Measurements from ENCODE around the gene SLC31A1. TPM values are rescaled to one million over a fixed set of nuclear protein-coding genes. Genes with fewer than 3 reads are reported as not detected.
A peak's percentile ranks its signal among the peaks of the same experiment; 100 is the strongest.

Gene SLC31A1
- total RNA-seq, 1 donor from 2014 or later, result 22.6 TPM

DNA sequence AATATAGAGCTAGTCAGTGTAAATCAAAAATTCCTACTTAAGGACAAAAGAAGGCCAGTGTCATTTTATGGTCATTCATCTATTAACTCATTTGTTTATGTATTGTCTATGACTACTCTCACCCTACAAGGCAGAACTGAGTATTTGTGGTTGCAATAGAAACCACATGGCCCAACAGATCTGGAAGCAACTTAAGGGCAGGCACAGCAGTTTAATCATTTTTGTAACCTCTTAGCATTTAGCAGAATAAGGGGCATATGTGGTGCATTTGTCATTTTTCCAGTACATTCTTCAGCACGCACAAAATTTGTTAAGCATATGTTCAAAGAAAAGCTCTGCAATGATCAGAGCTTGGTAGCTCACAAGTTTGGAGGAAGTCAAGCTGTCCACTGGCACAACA lies 1.4 kb upstream of the SLC31A1 start:
- TF ChIP-seq, protein P1, sequence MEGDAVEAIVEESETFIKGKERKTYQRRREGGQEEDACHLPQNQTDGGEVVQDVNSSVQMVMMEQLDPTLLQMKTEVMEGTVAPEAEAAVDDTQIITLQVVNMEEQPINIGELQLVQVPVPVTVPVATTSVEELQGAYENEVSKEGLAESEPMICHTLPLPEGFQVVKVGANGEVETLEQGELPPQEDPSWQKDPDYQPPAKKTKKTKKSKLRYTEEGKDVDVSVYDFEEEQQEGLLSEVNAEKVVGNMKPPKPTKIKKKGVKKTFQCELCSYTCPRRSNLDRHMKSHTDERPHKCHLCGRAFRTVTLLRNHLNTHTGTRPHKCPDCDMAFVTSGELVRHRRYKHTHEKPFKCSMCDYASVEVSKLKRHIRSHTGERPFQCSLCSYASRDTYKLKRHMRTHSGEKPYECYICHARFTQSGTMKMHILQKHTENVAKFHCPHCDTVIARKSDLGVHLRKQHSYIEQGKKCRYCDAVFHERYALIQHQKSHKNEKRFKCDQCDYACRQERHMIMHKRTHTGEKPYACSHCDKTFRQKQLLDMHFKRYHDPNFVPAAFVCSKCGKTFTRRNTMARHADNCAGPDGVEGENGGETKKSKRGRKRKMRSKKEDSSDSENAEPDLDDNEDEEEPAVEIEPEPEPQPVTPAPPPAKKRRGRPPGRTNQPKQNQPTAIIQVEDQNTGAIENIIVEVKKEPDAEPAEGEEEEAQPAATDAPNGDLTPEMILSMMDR (IDR thresholded peaks at IDR 0.05; ENCODE audit: unreplicated experiment), result no peak
- peak overlapping the region; percentile 99 for H3K4me3 Mint-ChIP-seq
- peaks cover 7% of the 10 kb centered on the region for H3K36me3 Mint-ChIP-seq
- no peaks in the 10 kb centered on the region for H3K27me3 Mint-ChIP-seq (ENCODE audit: low read depth)
- H3K27ac Mint-ChIP-seq, result peak overlapping the region; percentile 99
- H3K9me3 Mint-ChIP-seq, result no peaks in the 10 kb centered on the region
- DNase-seq (ENCODE audit: low spot score in 2 of 2, unreplicated experiment in 2 of 2), result no peak
- peaks cover 38% of the 10 kb centered on the region for H3K4me1 Mint-ChIP-seq

DNA sequence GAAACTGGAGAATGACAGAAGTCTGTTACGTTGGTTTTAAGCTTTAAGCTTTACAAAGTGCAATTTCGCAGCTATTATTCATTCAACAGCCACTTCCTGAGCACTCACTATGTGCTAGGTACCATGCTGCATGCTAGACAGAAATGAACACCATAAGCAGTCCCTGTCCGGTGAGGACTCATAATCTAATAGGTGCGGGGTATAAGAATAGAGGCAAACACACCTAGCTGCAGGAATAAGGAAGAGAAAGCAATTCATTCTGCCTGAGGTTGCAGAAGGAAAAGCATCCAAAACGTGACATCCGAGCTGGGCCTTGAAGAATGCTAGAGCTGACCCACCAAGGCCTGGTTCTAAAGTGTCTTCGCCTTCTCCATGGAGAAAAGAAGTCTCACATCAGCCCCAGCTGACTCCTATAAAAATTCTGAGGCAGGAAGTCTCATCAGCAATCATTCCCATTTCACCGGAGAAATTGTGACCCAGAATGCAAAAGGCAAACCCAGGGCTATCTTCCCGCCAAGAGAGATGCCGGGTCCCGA lies 809 bp upstream of the SLC31A1 start:
- Mint-ChIP-seq H3K4me1 (peaks cover 38% of the 10 kb centered on the region), H3K27me3 (ENCODE audit: low read depth) (no peaks in the 10 kb centered on the region), H3K4me3 (peak overlapping the region; percentile 99), H3K27ac (peak overlapping the region; percentile 99), H3K9me3 (no peaks in the 10 kb centered on the region), H3K36me3 (peaks cover 6% of the 10 kb centered on the region)
- no peak for DNase-seq (ENCODE audit: low spot score in 2 of 2, unreplicated experiment in 2 of 2)
- TF ChIP-seq, protein P1 (IDR thresholded peaks at IDR 0.05; ENCODE audit: unreplicated experiment), result no peak

DNA sequence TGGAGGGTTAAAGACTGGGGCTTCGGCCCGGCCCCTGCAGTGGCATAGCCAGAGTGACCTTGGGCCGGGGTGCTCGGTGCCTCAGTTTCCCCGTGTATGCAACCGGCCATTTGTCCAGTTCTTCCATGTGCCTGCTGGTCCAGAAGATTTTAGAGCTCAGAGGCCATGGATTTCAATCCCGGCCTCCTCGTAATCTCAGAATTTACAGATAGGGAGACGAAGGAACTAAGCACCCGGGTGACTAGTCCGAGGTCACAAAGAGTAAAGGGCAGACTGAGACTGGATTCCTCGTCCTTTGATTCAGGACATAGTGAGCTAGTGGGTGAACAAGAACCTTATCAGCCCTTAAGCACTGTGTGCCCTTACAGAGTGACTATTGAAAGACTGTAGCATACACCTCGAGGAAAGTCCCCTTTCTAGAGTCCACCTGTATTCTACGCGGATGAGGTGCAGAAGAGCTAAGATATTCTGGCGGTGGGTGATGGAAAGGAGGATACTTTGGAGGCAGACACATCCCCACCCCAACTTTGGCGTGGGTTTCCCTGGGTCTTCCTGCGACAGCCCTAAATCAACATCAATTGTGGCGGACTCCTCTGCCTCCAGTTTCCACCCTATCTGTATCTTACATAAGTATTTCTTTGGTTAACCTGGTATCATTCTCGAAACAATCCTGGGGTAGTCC lies 597 bp downstream of the SLC31A1 start:
- TF ChIP-seq, protein P1 (IDR thresholded peaks at IDR 0.05; ENCODE audit: unreplicated experiment), result no peak
- Mint-ChIP-seq H3K9me3 (no peaks in the 10 kb centered on the region), H3K4me3 (peak overlapping the region; percentile 99), H3K4me1 (peaks cover 38% of the 10 kb centered on the region), H3K36me3 (peaks cover 6% of the 10 kb centered on the region), H3K27me3 (ENCODE audit: low read depth) (no peaks in the 10 kb centered on the region), H3K27ac (peak overlapping the region; percentile 99)
- DNase-seq (ENCODE audit: low spot score in 2 of 2, unreplicated experiment in 2 of 2), result no peak

DNA sequence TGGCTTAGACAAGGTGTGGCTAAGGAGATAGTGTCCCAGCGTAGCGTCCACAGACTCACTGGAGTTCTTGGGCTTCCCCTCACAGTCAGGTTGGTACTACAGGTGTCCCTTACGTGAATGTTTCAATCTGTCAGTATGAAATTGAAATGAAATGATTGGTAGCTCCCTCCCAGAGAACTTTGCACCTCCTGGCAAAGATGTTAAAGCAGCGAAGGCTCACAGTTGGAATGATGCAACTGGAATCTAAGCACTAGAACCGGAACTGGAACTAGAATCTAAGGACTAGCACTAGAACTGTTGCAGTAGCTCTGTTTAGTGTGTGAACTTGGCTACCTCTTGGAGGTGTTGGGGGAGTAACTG lies 1.1 kb downstream of the SLC31A1 start:
- Mint-ChIP-seq H3K27me3 (ENCODE audit: low read depth) (no peaks in the 10 kb centered on the region), H3K9me3 (no peaks in the 10 kb centered on the region), H3K4me1 (peaks cover 38% of the 10 kb centered on the region), H3K4me3 (peak overlapping the region; percentile 99), H3K27ac (peak overlapping the region; percentile 99), H3K36me3 (peaks cover 6% of the 10 kb centered on the region)
- DNase-seq (ENCODE audit: low spot score in 2 of 2, unreplicated experiment in 2 of 2), result no peak
- TF ChIP-seq, protein P1 (IDR thresholded peaks at IDR 0.05; ENCODE audit: unreplicated experiment), result no peak

DNA sequence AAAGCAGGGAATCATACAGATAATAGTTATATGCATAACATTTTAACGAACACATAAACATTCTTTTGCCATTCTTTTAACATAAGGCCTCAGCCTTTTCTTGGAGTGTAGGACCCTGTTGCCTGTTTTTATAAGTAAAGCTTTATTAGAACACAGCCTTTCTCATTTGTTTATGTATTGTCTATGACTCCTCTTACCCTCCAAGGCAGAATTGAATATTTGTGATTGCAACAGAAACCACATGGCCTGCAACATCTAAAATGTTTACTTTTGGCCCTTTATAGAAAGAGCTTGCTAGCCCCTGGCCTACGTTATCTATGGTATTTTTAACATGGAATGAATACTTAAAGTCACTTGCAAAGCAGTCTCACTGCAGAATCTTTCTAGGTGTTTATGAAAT lies 2.6 kb downstream of the SLC31A1 start:
- Mint-ChIP-seq H3K9me3 (no peaks in the 10 kb centered on the region), H3K27me3 (ENCODE audit: low read depth) (no peaks in the 10 kb centered on the region), H3K36me3 (peaks cover 6% of the 10 kb centered on the region), H3K4me3 (no peak overlapping the region), H3K4me1 (peaks cover 35% of the 10 kb centered on the region), H3K27ac (no peak overlapping the region)
- DNase-seq (ENCODE audit: low spot score in 2 of 2, unreplicated experiment in 2 of 2), result no peak
- TF ChIP-seq, protein P1 (IDR thresholded peaks at IDR 0.05; ENCODE audit: unreplicated experiment), result no peak

All from mesothelial cell of epicardium (in vitro differentiated cells).